NCI-H2227 (cell line): ENCODE results near the gene FARP2.
"Not testable (repeated sequence)": the region's sequence is repeated elsewhere in the genome, so short reads cannot be mapped to it uniquely, and the experiment has no call there.

ENCODE experiments used
- DNase-seq: peaks from one replicate; lab custom pipeline; 2025; ENCODE audit not compliant: unreplicated experiment; lab: John Stamatoyannopoulos, UW

Gene FARP2, protein sequence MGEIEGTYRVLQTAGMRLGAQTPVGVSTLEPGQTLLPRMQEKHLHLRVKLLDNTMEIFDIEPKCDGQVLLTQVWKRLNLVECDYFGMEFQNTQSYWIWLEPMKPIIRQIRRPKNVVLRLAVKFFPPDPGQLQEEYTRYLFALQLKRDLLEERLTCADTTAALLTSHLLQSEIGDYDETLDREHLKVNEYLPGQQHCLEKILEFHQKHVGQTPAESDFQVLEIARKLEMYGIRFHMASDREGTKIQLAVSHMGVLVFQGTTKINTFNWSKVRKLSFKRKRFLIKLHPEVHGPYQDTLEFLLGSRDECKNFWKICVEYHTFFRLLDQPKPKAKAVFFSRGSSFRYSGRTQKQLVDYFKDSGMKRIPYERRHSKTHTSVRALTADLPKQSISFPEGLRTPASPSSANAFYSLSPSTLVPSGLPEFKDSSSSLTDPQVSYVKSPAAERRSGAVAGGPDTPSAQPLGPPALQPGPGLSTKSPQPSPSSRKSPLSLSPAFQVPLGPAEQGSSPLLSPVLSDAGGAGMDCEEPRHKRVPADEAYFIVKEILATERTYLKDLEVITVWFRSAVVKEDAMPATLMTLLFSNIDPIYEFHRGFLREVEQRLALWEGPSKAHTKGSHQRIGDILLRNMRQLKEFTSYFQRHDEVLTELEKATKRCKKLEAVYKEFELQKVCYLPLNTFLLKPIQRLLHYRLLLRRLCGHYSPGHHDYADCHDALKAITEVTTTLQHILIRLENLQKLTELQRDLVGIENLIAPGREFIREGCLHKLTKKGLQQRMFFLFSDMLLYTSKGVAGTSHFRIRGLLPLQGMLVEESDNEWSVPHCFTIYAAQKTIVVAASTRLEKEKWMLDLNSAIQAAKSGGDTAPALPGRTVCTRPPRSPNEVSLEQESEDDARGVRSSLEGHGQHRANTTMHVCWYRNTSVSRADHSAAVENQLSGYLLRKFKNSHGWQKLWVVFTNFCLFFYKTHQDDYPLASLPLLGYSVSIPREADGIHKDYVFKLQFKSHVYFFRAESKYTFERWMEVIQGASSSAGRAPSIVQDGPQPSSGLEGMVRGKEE

DNA sequence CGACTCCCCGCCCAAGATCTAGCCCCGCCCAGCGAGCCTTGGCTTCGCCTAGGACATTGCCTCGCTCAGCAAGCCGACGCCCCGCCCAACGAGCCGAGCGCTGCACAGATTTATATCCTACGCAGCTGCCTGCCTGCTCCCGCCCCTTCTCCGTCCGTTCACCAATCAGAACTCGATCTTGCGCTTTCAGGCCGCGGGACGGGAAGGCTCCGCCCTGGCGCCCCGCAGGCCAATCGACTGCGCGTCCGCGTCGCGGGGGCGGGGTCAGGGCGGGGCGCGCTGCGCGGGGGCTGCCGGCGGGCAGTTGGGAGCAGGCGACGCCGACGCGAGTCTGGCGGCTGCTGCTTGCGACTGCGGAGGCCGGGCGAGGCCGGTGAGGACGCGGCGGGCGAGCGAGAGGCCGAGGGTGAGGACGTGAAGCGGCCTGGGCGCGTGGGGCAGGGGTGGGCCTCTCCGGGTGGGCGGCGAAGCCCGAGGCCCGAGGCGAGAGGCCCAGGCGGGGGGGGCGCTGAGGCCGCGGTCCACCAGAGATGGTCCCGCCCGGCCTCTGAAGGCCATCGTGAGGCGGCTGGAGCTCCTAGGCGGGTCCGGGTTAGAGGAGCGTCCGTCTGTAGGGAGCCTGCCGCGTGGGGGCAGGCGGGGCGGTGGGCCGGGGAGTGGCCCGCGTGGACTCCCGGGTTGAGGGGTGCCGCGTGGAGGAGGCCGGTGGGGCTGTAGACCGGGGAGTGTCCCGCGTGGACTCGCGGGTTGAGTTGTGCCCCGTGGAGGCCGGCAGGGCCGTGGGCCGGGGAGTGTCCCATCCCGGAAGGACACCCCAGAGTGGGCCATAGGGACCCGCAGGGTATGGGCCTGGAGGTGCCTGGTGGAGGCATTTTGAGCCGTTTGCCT, at the start of gene FARP2:
Gene FARP2 (plus strand): TSS at position 303 of the 888 bp plus-strand sequence. CDS start 16,823 bp downstream, outside the sequence.
- peak; percentile 99 for DNase-seq

DNA sequence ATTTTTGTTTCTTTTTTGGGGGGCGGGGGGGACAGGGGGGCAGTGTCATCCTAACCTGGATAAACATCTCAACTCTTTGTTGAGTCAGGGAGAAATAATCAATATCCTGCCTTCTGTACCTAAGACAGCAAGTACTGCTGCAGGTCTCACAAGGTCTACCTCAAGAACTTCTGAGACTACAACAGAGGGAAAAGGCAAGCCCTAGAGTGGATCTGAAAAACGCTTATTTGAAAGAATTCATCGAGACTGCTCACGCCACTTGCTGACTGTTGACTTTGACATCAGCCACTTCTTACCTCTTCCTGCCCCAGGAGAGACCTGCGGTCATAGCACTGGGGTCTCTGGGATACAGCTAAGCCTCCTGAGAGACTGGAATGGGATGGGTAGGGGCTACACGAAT, 49.0 kb upstream of the FARP2 start:
- DNase-seq: no peak

DNA sequence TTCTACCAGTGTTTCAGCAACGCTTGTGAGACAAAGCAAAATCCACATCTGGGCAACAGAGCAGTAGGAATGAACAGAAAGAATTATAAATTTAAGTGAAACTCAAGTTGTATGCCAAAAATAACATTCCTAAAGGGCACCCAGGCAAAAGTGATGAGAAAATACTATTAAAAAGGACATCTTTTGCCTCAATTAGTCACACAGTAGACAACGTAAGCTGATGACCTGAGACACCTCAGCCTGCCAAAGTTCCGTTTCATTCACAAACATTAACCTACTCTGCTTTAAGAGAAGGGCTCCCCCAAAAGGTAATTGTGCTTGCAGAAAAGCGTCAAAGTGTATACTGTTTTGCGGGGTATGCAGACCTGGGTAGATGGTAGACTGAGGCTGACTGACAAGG, 47.8 kb upstream of the FARP2 start:
- DNase-seq: no peak

DNA sequence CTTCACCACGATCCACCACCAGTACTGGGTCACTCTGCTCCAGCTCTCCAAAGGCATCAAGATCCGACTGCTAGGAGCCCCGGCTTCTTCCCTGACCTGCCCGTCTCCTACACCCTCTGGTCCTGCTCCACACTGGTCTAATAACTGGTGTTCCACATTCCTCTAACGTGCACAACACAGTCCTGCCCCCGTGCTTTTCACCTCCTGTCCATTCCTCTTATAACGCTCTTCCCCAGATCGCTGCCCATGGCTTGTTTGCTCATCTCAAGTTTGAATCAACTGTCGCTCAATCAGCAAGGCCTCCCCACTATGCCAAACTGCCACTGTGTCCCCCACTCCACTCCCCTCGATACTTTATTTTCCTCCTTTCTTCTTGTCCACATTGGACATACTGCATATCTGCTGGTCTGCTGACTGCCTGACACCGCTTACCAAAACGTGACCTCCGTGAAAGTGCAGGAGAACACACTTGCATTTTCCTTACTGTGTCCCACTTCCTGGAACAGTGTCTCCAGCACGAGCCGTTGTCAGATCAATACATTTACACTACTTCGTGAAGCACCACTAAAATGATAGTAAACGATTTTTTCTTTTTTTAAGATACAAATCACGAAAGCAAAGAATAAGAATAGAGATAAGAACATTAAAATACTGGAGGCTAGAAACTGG, 47.1 kb upstream of the FARP2 start:
- no peak for DNase-seq

DNA sequence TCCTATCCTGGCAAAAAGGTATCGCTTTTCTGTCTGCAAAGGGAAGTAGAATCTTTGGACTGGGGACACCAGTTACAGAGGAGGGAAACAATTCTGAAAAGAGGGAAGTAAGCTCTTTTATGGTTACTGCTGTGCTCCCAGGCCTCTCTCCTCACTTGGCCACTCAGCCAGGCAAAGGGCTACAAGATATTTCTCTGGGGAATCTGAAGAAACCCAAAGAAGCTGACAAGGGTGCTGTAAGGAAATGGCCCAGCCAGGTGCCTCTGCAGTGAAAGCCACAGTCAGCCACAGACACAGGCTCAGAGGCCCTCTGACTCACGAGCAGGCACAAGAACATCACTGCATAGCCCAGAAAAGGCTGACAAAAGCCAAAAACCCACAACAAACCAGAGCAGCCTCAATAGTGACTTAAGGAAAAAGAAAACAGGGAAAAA, 46.4 kb upstream of the FARP2 start:
- no peak for DNase-seq

DNA sequence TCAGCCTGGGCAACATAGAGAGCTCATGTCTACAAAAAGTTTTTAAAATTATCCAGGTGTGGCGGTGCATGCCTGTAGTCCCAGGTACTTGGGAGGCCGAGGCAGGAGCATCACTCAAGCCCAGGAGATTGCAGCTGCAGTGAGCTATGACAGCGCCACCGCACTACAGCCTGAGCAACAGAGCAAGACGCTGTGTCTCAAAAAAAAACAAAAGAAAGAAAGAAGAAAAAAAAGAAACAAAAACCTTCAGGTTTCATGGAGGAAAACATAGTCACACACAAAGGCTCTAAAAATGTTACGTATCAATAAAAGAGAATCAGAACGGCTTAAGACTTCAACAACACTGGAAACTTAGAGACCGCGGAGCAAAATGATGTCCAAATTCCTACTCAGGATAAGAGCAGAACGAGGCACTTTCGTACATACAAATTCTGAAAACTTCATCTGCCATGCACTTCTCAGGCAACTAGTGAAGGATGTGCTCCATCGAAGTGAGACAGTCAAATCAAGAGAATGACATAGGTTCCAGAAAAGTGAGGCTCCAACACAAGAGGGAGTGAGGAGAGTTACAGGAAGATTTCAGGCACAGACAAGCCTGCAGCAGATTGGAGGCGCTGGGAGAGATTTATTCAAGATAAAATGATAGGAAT, 45.0 kb upstream of the FARP2 start:
- no peak for DNase-seq

DNA sequence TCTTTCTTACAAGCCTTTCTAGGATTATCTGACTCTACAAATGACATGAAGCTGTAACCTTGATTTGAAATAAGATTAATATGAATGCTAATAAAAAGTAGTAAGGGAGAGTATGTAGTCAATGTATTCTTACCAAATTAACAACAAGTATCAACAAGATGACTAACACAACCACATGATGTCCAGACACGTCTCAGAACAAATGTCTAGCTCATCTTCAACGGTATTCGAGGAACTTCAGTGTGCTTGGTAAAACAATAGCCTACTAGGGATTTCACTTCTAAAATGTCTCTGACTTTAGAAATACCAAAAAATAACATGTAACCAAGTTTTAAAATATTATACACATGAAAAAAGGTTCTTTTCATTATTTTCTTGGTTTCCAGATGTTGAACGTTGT, 44.0 kb upstream of the FARP2 start:
- DNase-seq: no peak

DNA sequence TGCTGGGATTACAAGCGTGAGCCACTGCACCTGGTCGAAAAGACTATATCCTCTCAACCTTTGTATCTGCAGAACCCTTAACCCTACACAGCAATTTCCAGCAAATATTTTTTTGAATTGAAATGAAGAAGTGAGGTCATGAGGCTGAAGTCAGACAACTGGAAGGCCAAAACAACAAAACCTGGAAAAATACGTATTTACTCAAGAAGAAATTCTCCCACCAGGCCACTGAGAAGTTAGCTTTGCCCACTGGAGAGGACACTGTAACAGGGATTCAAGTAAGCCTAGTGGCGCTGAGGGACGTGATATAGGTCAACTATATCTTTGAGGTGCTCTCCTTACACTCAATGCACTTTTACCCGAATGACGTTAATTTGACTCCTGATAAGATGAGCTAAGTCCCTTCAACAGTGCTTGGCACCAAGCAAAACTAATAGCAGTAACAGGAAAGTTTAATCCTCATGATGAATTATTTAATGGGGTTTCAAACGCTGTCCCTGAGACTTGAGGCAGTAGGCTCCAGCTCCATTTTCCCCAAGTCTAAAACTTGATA, 42.5 kb upstream of the FARP2 start:
- DNase-seq: no peak

DNA sequence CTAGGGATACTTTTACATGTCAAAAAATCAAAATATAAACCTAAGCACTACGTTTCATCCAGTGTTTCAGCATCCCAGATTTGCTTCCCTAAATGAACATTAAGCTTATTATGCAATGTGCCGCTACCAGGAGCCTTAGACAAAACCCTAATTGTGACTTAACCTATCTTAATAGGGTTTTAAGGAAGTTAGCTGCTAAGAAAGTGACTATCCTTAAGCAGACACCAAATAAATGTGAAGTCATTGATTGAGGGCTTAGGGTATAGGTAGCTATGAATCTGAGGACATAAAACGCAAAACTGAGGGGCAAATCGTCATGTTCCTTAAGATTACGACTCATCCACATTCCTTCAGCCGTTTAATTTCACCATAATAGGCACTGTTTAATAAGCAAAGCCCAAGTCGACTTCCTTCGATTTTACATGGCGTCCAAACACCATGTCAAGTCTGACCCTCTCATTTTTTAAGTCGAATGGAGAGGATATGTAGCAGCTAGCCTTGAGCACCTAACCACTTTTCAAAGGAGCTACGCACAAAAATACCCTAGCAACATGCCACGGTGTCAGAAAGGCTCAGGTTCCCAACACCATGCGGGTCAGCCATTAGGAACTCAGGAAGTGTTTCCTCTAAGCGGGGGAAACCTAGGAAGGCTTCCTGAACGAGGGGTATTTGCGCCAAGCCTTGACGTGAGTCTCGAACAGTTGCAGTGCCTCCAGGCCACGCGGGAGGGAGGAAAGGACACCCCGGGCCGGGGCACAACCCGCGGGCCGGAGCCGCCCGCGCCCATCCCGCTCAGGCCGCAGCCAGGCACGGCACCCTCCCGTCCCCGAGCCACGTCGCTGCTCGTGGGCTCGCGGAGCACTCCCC, 41.6 kb upstream of the FARP2 start:
- DNase-seq: peak; percentile 80

DNA sequence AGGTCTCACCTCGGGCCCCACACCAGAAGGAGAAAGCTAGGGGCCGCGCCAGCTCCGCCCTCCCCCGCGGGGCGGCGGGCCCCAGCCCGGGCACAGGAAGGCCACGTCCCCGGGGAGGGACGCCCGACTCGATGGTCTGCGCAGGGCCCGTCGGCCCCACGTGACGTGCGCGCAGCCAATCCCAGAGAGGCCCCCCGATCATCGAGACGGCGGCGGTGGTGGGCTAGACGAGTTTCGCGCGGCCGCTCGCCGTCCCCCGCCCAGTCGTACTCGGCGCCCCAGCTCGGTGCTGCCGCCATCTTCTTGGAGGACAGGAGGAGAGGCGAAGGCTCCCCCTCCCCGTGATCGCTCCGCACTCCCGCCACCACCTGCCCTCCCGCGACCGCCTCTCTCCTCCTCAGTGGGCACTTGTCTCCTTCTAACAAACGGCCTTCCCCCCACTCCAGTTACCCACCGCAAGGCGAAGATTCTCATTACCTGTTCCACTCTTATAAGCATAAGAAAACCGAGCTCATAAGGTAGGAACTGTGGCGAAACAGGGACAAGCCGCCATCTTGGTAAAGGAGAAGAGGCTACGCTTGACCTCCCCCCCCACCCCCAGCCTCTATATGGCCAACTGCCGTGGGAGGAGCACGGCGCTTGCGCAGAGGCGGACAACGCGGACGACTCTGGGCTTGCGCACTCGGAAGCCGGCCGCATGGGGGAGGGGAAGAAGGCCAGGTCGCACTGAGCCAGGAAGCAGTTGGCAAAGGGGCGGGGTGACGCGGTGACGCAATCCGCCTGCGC, 40.8 kb upstream of the FARP2 start, which contains the start of gene HDLBP:
Gene HDLBP (minus strand): TSS at position 580 of the 786 bp plus-strand sequence. CDS start 48,803 bp downstream, outside the sequence.
- DNase-seq: peak; percentile 99

DNA sequence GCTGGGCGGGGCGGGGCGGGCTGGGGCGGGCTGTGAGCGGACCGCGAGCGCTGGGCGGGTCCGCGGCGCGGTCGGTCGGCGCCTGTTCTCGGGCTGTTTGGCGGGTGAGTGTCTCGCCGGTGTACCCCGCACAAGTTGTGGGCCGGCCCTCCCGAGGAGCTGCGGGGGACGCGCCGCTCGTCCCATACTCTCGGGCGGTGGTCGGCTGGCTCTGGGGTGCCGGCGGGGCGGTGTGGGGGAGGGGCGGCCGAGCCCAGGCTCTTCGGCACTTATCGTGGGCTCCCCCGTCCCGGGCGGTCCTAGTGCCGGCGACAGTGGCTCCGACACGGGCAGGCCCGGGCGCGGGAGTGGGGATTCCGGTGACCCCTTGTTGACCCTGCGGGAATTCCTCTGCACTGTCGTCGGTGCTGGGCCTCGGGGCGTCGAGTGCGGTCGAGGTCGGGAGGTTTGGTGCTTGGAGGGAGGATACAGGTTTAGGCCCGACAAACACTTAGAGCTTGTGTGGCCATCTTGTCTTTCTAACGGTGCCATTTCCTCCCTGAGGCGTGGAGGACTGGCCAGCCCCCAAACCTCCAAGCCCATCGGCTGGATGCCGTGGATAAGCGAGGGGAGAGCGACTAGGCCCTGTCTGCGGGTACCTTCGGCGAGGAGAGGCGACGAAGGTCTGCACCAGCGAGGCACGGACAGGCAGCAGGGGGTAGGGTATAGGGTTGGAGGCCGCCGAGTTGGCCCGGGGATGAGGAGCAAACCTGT, 40.0 kb upstream of the FARP2 start, which contains the start of gene SEPTIN2:
Gene SEPTIN2 (plus strand): TSS at position 47 of the 753 bp plus-strand sequence. CDS start 8,308 bp downstream, outside the sequence.
- peak; percentile 85 for DNase-seq

DNA sequence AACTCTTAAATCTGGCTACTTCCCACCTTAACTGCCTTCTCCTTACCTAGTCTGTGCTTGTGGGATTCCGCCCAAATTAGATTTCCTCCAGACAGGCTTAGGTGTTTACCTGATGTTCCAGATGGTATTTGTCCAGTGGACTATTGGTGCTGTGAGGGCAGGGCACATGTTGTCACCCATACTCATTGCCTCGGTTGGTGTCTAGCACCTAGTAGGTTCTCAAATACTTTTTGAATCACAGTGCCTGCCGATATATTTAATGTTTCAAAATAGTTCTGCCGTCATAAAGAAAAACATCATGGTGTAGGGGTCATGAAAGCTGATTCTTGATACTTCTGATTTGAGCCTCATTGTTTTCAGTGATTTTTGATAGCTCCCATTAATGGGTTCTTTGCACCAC, 39.3 kb upstream of the FARP2 start:
- no peak for DNase-seq

DNA sequence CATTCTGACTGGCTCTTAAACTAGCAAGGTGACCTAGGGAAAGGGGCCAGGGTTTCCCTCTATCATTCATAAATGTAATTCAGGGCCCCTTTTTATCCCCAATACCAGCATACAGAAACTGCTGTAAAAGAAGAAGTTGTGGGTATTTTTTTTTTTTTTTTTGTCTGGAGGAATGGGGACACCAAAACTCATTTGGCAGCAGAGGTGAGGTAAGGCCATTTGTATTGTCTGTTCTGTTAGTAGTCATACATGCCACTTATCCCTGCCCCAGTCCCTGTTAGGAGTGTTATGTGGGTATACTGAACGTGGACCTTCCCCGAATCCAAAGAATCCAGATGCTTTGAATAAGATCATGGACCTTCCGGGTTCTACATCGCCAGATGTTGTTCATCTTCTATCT, 38.7 kb upstream of the FARP2 start:
- no peak for DNase-seq

DNA sequence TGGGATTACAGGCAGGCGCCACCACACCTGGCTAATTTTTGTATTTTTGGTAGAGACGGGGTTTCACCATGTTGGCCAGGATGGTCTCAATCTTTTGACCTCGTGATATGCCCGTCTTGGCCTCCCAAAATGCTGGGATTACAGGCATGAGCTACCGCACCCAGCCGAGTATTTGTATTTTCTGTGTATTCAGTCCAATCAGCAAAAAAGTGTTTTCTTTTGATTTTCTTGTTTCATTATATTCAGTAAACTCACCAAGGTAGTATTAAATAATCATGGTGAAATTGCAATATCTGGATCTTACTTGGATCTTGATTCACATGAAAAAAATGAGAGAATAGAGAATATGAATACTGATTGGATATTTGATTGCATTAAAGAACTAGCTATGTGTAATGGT, 37.3 kb upstream of the FARP2 start:
- DNase-seq: not testable (repeated sequence)

DNA sequence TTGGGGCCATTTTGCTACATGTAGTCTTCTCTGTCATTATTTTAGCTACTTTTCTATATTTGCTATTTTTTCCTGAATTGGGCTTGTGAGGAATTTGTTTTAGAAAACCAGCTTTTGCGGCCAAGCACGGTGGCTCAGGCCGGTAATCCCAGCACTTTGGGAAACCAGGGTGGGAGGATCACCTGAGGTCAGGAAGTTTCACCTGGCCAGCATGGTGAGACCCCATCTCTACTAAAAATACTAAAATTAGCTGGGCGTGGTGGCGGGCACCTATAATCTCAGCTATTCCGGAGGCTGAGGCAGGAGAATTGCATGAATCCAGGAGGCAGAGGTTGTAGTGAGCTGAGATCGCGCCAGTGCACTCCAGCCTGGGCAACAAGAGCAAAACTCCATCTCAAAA, 35.7 kb upstream of the FARP2 start:
- DNase-seq: no peak

DNA sequence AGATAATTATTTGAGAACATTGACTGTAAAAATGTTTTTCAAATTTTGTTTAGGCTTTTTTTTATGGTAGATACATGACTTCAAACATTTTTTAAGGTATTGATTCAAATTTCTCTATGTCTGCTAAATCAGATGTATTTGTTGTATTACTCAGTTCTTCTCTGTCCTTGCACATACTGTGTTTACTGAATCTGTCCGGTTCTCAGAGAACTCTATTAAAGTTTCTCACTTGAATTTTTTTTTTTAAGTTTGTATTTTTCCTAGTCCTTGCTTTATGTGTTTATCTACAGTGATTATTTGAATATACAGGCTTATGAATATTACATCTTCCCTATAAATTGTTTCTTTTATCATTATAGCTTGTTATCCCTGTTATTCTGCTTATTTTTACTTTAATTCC, 35.1 kb upstream of the FARP2 start:
- DNase-seq: no peak

DNA sequence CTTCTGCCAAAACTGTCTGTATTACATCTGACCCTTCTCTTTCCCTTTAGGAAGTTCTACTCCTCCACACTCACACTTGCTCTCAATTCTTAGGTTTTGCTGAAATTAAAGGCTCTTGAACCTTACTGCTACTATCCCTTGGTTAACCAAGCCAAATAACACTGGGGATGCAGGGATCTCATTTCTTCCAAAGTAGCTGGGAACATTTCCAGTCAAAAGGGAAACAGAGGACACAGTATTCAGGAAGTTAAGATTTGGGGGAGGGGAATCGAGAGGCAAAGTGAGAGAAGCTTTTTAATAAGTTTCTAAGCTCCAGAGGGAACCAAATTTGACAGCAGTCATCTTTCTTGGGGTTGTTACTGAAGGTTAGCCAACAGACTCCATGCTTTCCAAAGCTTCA, 34.2 kb upstream of the FARP2 start:
- DNase-seq: no peak
